ENCODE results near the gene UBE2G2.

UBE2G2 gene

DNA sequence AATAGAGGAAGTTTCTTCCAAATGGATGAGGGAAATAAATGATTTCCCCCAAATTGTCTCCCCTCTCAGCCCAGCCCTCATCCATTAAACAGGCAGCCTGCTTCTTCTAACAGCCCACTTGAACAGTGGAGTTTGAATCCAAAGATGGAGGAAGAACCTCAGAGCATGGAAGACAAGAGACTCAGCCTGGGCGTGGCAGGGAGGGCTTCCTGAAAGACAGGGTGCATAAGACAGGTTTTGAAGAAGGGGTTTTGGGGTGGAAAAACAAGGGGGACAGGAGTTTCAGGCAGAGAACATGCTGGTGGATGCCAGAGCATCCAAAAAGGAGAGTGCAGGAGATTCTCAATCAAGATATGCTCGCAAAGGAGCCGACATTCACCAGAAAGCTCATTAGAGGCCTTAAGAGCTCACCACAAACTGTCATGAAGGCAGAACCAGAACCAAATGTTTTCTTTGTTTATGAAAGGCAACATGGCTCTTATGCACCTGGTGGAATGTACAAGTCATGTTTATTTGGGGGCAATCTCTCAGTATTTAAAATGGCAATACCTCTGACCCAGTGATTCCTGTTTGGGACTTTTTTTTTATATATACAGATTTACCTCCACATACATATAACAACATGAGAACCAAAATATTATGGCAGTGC lies 63.8 kb downstream of the UBE2G2 start:
- TF ChIP-seq, protein P1, sequence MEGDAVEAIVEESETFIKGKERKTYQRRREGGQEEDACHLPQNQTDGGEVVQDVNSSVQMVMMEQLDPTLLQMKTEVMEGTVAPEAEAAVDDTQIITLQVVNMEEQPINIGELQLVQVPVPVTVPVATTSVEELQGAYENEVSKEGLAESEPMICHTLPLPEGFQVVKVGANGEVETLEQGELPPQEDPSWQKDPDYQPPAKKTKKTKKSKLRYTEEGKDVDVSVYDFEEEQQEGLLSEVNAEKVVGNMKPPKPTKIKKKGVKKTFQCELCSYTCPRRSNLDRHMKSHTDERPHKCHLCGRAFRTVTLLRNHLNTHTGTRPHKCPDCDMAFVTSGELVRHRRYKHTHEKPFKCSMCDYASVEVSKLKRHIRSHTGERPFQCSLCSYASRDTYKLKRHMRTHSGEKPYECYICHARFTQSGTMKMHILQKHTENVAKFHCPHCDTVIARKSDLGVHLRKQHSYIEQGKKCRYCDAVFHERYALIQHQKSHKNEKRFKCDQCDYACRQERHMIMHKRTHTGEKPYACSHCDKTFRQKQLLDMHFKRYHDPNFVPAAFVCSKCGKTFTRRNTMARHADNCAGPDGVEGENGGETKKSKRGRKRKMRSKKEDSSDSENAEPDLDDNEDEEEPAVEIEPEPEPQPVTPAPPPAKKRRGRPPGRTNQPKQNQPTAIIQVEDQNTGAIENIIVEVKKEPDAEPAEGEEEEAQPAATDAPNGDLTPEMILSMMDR (IDR thresholded peaks at IDR 0.05; ENCODE audit: insufficient read depth, low read length) = no peak
- DNase-seq (ENCODE audit: low read depth in 1 of 2, low spot score in 1 of 2) = no peak
- H3K4me3 ChIP-seq (replicated peaks; ENCODE audit: insufficient read depth, low read length) = no peak overlapping the region
- no peaks in the 10 kb centered on the region for H3K27me3 ChIP-seq (ENCODE audit: insufficient read depth, poor library complexity, severe bottlenecking)
- H3K27ac ChIP-seq (replicated peaks) = no peak overlapping the region

DNA sequence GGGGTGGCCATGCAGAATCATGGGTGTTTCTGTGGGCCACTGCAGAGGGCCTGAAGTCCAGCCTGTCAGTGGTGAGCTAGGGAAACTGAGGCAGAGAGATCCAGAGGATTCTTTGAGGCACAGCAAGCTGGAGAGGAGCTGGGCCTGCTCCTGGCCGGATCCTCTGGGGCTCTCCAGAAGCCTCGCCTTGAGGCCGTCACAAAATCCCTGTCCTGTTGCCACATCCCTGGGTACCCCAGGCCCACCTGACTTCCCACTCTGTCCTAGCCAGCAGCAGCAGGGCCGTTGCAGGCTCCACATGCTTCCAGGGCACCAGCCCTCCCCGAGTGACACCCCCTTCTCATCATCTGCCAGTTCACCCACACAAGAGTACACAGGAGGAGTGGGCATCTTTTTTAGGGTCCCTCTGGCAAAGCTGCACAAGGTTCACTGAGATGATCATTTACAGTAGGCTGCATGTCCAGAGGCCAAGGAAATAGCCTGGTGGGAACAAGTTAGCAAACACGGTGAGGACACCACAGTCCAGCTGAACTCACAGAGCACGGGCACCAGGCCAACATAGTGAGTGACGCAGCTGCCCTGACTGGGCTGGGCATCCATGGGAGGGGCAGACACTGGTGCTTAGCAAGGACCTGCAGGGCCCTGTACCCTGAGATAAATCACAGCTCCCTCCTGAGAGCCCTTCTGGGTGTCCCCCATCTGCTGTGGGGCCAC lies 65.2 kb downstream of the UBE2G2 start:
- no peak overlapping the region for H3K27ac ChIP-seq (replicated peaks)
- H3K4me3 ChIP-seq (replicated peaks; ENCODE audit: insufficient read depth, low read length) = no peak overlapping the region
- TF ChIP-seq POLR2AphosphoS5 (IDR thresholded peaks at IDR 0.05; ENCODE audit: low read depth) (no peak), SPI1 (IDR thresholded peaks at IDR 0.05; ENCODE audit: borderline replicate concordance, low read depth) (no peak), GABPA (IDR thresholded peaks at IDR 0.05; ENCODE audit: low read depth) (no peak)
- TF ChIP-seq, protein P2, sequence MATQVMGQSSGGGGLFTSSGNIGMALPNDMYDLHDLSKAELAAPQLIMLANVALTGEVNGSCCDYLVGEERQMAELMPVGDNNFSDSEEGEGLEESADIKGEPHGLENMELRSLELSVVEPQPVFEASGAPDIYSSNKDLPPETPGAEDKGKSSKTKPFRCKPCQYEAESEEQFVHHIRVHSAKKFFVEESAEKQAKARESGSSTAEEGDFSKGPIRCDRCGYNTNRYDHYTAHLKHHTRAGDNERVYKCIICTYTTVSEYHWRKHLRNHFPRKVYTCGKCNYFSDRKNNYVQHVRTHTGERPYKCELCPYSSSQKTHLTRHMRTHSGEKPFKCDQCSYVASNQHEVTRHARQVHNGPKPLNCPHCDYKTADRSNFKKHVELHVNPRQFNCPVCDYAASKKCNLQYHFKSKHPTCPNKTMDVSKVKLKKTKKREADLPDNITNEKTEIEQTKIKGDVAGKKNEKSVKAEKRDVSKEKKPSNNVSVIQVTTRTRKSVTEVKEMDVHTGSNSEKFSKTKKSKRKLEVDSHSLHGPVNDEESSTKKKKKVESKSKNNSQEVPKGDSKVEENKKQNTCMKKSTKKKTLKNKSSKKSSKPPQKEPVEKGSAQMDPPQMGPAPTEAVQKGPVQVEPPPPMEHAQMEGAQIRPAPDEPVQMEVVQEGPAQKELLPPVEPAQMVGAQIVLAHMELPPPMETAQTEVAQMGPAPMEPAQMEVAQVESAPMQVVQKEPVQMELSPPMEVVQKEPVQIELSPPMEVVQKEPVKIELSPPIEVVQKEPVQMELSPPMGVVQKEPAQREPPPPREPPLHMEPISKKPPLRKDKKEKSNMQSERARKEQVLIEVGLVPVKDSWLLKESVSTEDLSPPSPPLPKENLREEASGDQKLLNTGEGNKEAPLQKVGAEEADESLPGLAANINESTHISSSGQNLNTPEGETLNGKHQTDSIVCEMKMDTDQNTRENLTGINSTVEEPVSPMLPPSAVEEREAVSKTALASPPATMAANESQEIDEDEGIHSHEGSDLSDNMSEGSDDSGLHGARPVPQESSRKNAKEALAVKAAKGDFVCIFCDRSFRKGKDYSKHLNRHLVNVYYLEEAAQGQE (IDR thresholded peaks at IDR 0.05; ENCODE audit: insufficient replicate concordance, low read depth) = no peak
- TF ChIP-seq, protein P1 (IDR thresholded peaks at IDR 0.05; ENCODE audit: insufficient read depth, low read length) = no peak
- DNase-seq (ENCODE audit: low read depth in 1 of 2, low spot score in 1 of 2) = no peak
- H3K27me3 ChIP-seq (ENCODE audit: insufficient read depth, poor library complexity, severe bottlenecking) = no peaks in the 10 kb centered on the region

DNA sequence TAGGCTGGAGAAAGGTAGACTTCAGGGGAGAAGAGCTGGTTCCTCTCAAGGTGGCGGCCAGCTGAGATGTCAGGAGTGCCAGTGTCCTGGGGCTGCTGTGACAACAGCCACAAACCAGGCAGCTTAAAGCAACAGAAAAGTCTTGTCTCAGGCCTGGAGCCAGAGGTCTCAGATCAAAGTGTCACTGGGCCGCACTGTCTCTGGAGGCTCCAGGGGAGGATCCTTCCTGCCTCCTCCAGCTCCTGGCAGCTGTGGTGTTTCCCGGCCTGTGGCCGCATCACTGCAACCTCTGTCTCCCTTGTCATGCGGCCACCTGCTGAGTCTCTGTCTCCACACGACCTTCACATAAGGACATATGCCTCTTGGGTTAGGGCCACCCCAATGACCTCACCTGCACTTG lies 65.8 kb downstream of the UBE2G2 start:
- no peak overlapping the region for H3K27ac ChIP-seq (replicated peaks)
- TF ChIP-seq GABPA (IDR thresholded peaks at IDR 0.05; ENCODE audit: low read depth) = no peak
- TF ChIP-seq, protein P1 (IDR thresholded peaks at IDR 0.05; ENCODE audit: insufficient read depth, low read length) = no peak
- TF ChIP-seq, protein P2 (IDR thresholded peaks at IDR 0.05; ENCODE audit: insufficient replicate concordance, low read depth) = no peak
- TF ChIP-seq SPI1 (IDR thresholded peaks at IDR 0.05; ENCODE audit: borderline replicate concordance, low read depth) = no peak
- TF ChIP-seq POLR2AphosphoS5 (IDR thresholded peaks at IDR 0.05; ENCODE audit: low read depth) = no peak
- no peak overlapping the region for H3K4me3 ChIP-seq (replicated peaks; ENCODE audit: insufficient read depth, low read length)
- no peaks in the 10 kb centered on the region for H3K27me3 ChIP-seq (ENCODE audit: insufficient read depth, poor library complexity, severe bottlenecking)
- no peak for DNase-seq (ENCODE audit: low read depth in 1 of 2, low spot score in 1 of 2)
